Measurements from ENCODE around the gene MYO3A.
A peak's percentile ranks its signal among the peaks of the same experiment; 100 is the strongest.

MYO3A gene

GRCh38 chr10:26232174-26232573, 298.1 kb downstream of the MYO3A start:
- TF ChIP-seq EZH2phosphoT487 (IDR thresholded peaks at IDR 0.05; ENCODE audit: low read length), result no peak
- TF ChIP-seq EZH2 (optimal IDR thresholded peaks at IDR 0.05; ENCODE audit: low read depth, low read length), result no peak
- Histone ChIP-seq H3K79me2 (ENCODE audit: low read length) (no peaks in the 10 kb centered on the region), H3K9me3 (replicated peaks; ENCODE audit: insufficient read depth, low read length) (no peaks in the 10 kb centered on the region), H3K4me3 (ENCODE audit: low read length) (no peak overlapping the region), H3F3A (ENCODE audit: insufficient read depth, low read length) (no peaks in the 10 kb centered on the region), H3K9me2 (replicated peaks; ENCODE audit: insufficient read depth, low read length) (no peaks in the 10 kb centered on the region), H3K27me3 (replicated peaks; ENCODE audit: insufficient read depth, low read length) (no peaks in the 10 kb centered on the region), H3K9ac (ENCODE audit: low read length) (no peak overlapping the region), H3K27ac (ENCODE audit: low read length) (no peak overlapping the region), H3K4me1 (ENCODE audit: low read length) (no peaks in the 10 kb centered on the region), H3K36me3 (replicated peaks; ENCODE audit: insufficient read depth, low read length) (no peaks in the 10 kb centered on the region), H3K4me2 (ENCODE audit: low read depth, low read length) (no peak overlapping the region), H2AFZ (ENCODE audit: low read length) (no peak overlapping the region), H4K20me1 (ENCODE audit: insufficient read depth, low read length) (no peaks in the 10 kb centered on the region)
- peak; percentile 12 for DNase-seq

DNA sequence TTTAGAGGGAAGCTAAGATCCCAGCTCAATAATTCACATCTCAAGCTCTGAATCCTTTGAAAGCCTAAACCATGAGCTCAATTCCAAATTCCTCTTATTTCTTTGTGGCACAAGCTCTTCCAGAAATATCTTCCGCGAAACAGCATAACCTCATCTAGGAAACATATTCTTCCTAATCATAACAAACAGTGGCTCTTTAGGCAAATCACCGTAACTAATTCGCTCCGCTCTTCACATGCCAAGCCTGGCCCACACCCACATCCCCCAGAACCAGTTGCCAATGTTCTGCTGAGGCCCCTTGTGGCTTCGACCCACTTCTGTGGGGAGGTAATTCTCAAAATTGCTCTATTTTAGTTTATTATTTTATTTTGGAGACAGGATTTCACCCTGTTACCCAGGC, 301.7 kb downstream of the MYO3A start:
- Histone ChIP-seq H3K36me3 (replicated peaks; ENCODE audit: insufficient read depth, low read length) (no peaks in the 10 kb centered on the region), H3K79me2 (ENCODE audit: low read length) (no peaks in the 10 kb centered on the region), H3K9ac (ENCODE audit: low read length) (no peak overlapping the region), H3K4me3 (ENCODE audit: low read length) (no peak overlapping the region), H3K9me3 (replicated peaks; ENCODE audit: insufficient read depth, low read length) (no peaks in the 10 kb centered on the region), H3K27ac (ENCODE audit: low read length) (no peak overlapping the region), H2AFZ (ENCODE audit: low read length) (no peak overlapping the region), H3K4me1 (ENCODE audit: low read length) (no peaks in the 10 kb centered on the region), H3K27me3 (replicated peaks; ENCODE audit: insufficient read depth, low read length) (no peaks in the 10 kb centered on the region), H3K9me2 (replicated peaks; ENCODE audit: insufficient read depth, low read length) (no peaks in the 10 kb centered on the region), H4K20me1 (ENCODE audit: insufficient read depth, low read length) (no peaks in the 10 kb centered on the region), H3K4me2 (ENCODE audit: low read depth, low read length) (no peak overlapping the region), H3F3A (ENCODE audit: insufficient read depth, low read length) (no peaks in the 10 kb centered on the region)
- DNase-seq, result no peak
- TF ChIP-seq EZH2 (optimal IDR thresholded peaks at IDR 0.05; ENCODE audit: low read depth, low read length) (no peak), EZH2phosphoT487 (IDR thresholded peaks at IDR 0.05; ENCODE audit: low read length) (no peak), CTCF (IDR thresholded peaks at IDR 0.05; ENCODE audit: low read length) (no peak)

DNA sequence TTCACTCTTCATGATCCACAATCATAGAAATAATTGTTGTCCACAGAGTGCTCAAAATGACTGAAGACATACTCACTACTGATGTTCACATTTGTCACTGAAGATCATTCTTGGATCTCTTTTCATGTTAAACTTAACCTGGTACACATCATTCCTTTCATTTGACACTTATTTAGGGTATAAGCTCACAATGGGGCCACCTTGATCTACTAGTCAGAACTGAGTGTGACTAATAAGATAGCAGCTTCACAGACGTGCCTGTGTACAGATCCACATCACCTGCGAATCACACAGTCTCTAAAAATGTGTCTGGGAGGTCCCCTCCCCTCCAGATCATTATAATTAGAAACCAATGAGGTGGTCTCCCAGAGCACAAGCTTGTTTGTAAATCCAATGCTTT, 304.3 kb downstream of the MYO3A start:
- no peaks in the 10 kb centered on the region for H3K27me3 ChIP-seq (replicated peaks; ENCODE audit: insufficient read depth, low read length)
- H3K4me1 ChIP-seq (ENCODE audit: low read length), result no peaks in the 10 kb centered on the region
- H3K27ac ChIP-seq (ENCODE audit: low read length), result no peak overlapping the region

More for the DNA sequence above, 304.3 kb downstream of the MYO3A start:
- no peak for TF ChIP-seq EZH2phosphoT487 (IDR thresholded peaks at IDR 0.05; ENCODE audit: low read length)
- TF ChIP-seq CTCF (IDR thresholded peaks at IDR 0.05; ENCODE audit: low read length), result no peak
- no peak for TF ChIP-seq EZH2 (optimal IDR thresholded peaks at IDR 0.05; ENCODE audit: low read depth, low read length)
- Histone ChIP-seq H3F3A (ENCODE audit: insufficient read depth, low read length) (no peaks in the 10 kb centered on the region), H3K4me2 (ENCODE audit: low read depth, low read length) (no peak overlapping the region), H3K9ac (ENCODE audit: low read length) (no peak overlapping the region), H3K9me2 (replicated peaks; ENCODE audit: insufficient read depth, low read length) (no peaks in the 10 kb centered on the region), H3K4me3 (ENCODE audit: low read length) (no peak overlapping the region), H4K20me1 (ENCODE audit: insufficient read depth, low read length) (no peaks in the 10 kb centered on the region), H2AFZ (ENCODE audit: low read length) (no peak overlapping the region), H3K9me3 (replicated peaks; ENCODE audit: insufficient read depth, low read length) (no peaks in the 10 kb centered on the region), H3K36me3 (replicated peaks; ENCODE audit: insufficient read depth, low read length) (no peaks in the 10 kb centered on the region), H3K79me2 (ENCODE audit: low read length) (no peaks in the 10 kb centered on the region)
- no peak for DNase-seq

Measured in MM.1S (cell line).